Ovary (tissue), 9 donors: ENCODE results near the gene CCT5. TPM values are rescaled to one million over a fixed set of nuclear protein-coding genes. Genes with fewer than 3 reads are reported as not detected.

Experiments used
- DNase-seq, 5 donors: peaks; one replicate each; pipeline ENCODE4 v3.0.0-alpha.2; 2019 to 2020
- H3K27ac ChIP-seq, 2 donors: fragments of 200-600 bp; one replicate each; pipeline versions ENCODE4 v1.5.1 to v1.8.0; 2019 to 2022
- H3K27me3 ChIP-seq: fragments of 200-600 bp; one replicate; pipeline ENCODE4 v1.8.0; 2022
- H3K36me3 ChIP-seq: fragments of 200-600 bp; sonication (generic); one replicate; pipeline ENCODE4 v1.5.1; 2019
- H3K4me1 ChIP-seq: one replicate; pipeline ENCODE4 v1.8.1; 2013; ENCODE audit warnings: mild to moderate bottlenecking, moderate library complexity; ENCODE audit not compliant: insufficient read depth
- H3K4me3 ChIP-seq: fragments of 200-600 bp; sonication (generic); one replicate; pipeline ENCODE4 v1.5.1; 2017
- H3K9me3 ChIP-seq, 2 donors: fragments of 200-600 bp in 1 of 2; sonication (generic) in 1 of 2; one replicate each; pipeline versions ENCODE4 v1.5.1 to v1.8.1; 2013 to 2019; ENCODE audit warnings: mild to moderate bottlenecking in 1 of 2, moderate library complexity in 1 of 2
- CTCF ChIP-seq, 3 donors: fragments of 450-650 bp in 2 of 3; fragments of 200-600 bp in 1 of 3; IDR thresholded peaks; one replicate each; pipeline versions ENCODE4 v1.5.1 to v1.8.0; 2016 to 2022; ENCODE audit warnings: antibody characterized with exemption in 3 of 3, mild to moderate bottlenecking in 1 of 3
- EP300 ChIP-seq: sonication (generic); formaldehyde crosslinking; IDR thresholded peaks from one replicate; pipeline ENCODE4 v1.6.1; 2017; ENCODE audit warnings: antibody characterized with exemption
- POLR2A ChIP-seq: fragments of 450-650 bp; IDR thresholded peaks from one replicate; pipeline ENCODE4 v1.6.1; 2017; ENCODE audit warnings: antibody characterized with exemption, mild to moderate bottlenecking, moderate library complexity
- WGBS, 3 donors: extraction: QIAGEN DNeasy Blood & Tissue Kit in 1 of 3; methylation state at CpG; one replicate each; pipeline versions ENCODE4 v1.1.5 to v1.1.7; 2013 to 2017; 5-methylcytosine and 5-hydroxymethylcytosine counted together
- intact Hi-C, 4 donors: fragments of 100-400 bp; cut with DNase I; formaldehyde crosslinking; loops; one replicate each; pipeline versions ENCODE4 v1.11.0 to v1.15.1; 2022 to 2023
- polyA plus RNA-seq, 2 donors: library from polyadenylated mRNA; stranded (reverse); fragments of 200-250 nt in 1 of 2; fragments of 350-450 nt in 1 of 2; fragmentation: Illumina TruSeq in 1 of 2; extraction: RNeasy Lipid Tissue Mini Kit (QIAGEN cat#74804) in 1 of 2; gene quantifications; one replicate each; pipeline ENCODE4 v1.2.3, GENCODE V29; 2013 to 2014
- total RNA-seq, 7 donors: library from RNA; depleted of rRNA in 2 of 7; stranded (reverse); fragments of >200 nt in 2 of 7; fragmentation: NEBNext Ultra II Directional in 3 of 7; extraction: Animal tissue kit (Norgen Biotek cat#: 25700) in 3 of 7; gene quantifications; one replicate each; pipeline versions ENCODE4 v1.1.0 to v1.2.4, GENCODE V29; 2016 to 2023
- donor health status: DM: no; HTN: no; CAD: no; lungs with moderate emphysema.
- donor health status: DM: no; HTN: no; CAD: no.
- donor health status: Bipolar disorder and iron deficiency.
- donor health status: DM: yes; HTN: yes; CAD: no.
- donor health status: DM: no; HTN: no; CAD: no.
- donor health status: DM: yes; HTN: yes; CAD: no.

The CCT5 gene
- total and polyA plus RNA-seq, 9 donors: 69.1 to 250 (median 101) TPM

- Histone ChIP-seq H3K27ac (no peak overlapping the region), H3K4me1 (no peaks in the 10 kb centered on the region), H3K9me3 (peaks cover 0 to 5% of the 10 kb centered on the region in 2 donors), H3K36me3 (no peaks in the 10 kb centered on the region), H3K27me3 (no peaks in the 10 kb centered on the region), H3K4me3 (no peak overlapping the region)
- intact Hi-C loops: no loop called here
- DNase-seq: no peak
- TF ChIP-seq EP300: no peak
- TF ChIP-seq CTCF (IDR thresholded peaks at IDR 0.05): no peak
- no peak for TF ChIP-seq POLR2A
- WGBS, 3 donors: 89 to 95% (median 94%) methylated on average over 1 of the region's 1 CpG
Observed at GRCh38 chr5:10228288-10228687, 21.8 kb upstream of the CCT5 start.

- no peaks in the 10 kb centered on the region for H3K27me3 ChIP-seq
- no peaks in the 10 kb centered on the region for H3K36me3 ChIP-seq
- TF ChIP-seq EP300 (no peak), POLR2A (no peak), CTCF (IDR thresholded peaks at IDR 0.05) (no peak)
- DNase-seq: no peak
- no peak overlapping the region for H3K27ac ChIP-seq
- H3K9me3 ChIP-seq: peaks cover 0 to 5% of the 10 kb centered on the region in 2 donors
- intact Hi-C loops: no loop called here
- 87 to 91% (median 88%) methylated on average over 11 of the region's 11 CpGs for WGBS, 3 donors
- H3K4me1 ChIP-seq: no peaks in the 10 kb centered on the region
- no peak overlapping the region for H3K4me3 ChIP-seq
Observed at GRCh38 chr5:10229306-10230048, 20.6 kb upstream of the CCT5 start.

GRCh38 chr5:10232386-10232785 is 17.7 kb upstream of the CCT5 start:
- Histone ChIP-seq H3K4me3 (no peak overlapping the region), H3K4me1 (no peaks in the 10 kb centered on the region), H3K9me3 (no peaks in the 10 kb centered on the region), H3K36me3 (no peaks in the 10 kb centered on the region), H3K27me3 (no peaks in the 10 kb centered on the region), H3K27ac (no peak overlapping the region)
- DNase-seq: no peak
- TF ChIP-seq POLR2A (no peak), CTCF (IDR thresholded peaks at IDR 0.05) (no peak), EP300 (no peak)
- WGBS, 3 donors: 95 to 96% (median 96%) methylated on average over 9 of the region's 9 CpGs
- intact Hi-C loops: no loop called here

GRCh38 chr5:10233011-10233410 is 17.1 kb upstream of the CCT5 start:
- no peaks in the 10 kb centered on the region for H3K36me3 ChIP-seq
- DNase-seq: no peak
- TF ChIP-seq CTCF (IDR thresholded peaks at IDR 0.05) (no peak), POLR2A (no peak), EP300 (no peak)
- H3K9me3 ChIP-seq: no peaks in the 10 kb centered on the region
- no peak overlapping the region for H3K27ac ChIP-seq
- 78 to 90% (median 81%) methylated on average over 7 of the region's 7 CpGs for WGBS, 3 donors
- intact Hi-C loops: no loop called here
- no peaks in the 10 kb centered on the region for H3K4me1 ChIP-seq
- H3K27me3 ChIP-seq: no peaks in the 10 kb centered on the region
- H3K4me3 ChIP-seq: no peak overlapping the region
